ENCODE results near the gene C12orf75.
"Not testable (repeated sequence)": the region's sequence is repeated elsewhere in the genome, so short reads cannot be mapped to it uniquely, and the experiment has no call there.

Gene C12orf75

DNA sequence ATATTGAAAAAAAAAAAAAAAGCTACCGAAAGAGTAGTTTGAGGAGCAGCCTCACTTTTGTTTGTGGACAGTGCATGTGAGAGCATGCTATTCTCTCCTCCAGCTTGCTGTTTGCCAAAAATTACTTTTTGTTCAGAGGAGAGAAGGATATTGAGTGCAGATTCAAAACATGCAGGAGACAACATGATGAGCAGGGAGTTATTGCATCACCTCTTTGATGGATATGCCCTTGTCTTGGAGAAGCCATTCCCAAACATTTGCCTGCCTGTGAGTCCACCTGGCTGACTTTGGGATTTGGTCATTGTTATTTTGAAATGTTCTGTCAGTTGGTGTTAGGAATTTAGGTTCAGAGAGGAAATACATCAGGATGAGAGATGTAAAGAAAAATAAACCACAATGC is 2.4 kb downstream of the C12orf75 start:
- DNase-seq (ENCODE audit: extremely low spot score, insufficient read length, low read depth) (no peak), FAIRE-seq (no peak)

GRCh38 chr12:105334001-105334400 is 3.5 kb downstream of the C12orf75 start:
- FAIRE-seq: no peak

GRCh38 chr12:105334582-105334981 is 4.1 kb downstream of the C12orf75 start:
- FAIRE-seq: no peak

More at GRCh38 chr12:105334001-105334400, 3.5 kb downstream of the C12orf75 start:
- no peak for DNase-seq (ENCODE audit: extremely low spot score, insufficient read length, low read depth)

DNA sequence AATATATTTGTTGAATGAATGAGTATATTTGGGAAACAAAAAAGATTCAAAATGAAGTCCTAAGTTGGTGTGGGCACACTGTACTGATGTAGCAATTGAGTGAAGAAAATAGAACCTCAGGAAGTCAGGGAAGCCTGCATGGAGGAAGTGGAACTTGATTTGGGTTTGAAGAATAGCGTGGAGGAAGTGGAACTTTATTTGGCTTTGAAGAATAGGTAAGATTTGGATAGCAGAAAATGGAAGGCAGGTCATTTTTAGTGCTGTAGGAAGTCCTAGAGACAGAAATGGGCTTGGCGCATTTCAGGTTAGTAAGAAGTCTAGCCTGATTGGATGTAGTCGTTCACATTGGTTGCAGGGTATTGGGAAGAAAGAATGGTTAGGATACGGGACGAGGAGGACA is 5.4 kb downstream of the C12orf75 start:
- FAIRE-seq: no peak
- DNase-seq (ENCODE audit: extremely low spot score, insufficient read length, low read depth): no peak

More at GRCh38 chr12:105334582-105334981, 4.1 kb downstream of the C12orf75 start:
- DNase-seq (ENCODE audit: extremely low spot score, insufficient read length, low read depth): no peak

- DNase-seq (ENCODE audit: extremely low spot score, insufficient read length, low read depth) (no peak), FAIRE-seq (no peak)
Observed at GRCh38 chr12:105336411-105336810, 5.9 kb downstream of the C12orf75 start.

GRCh38 chr12:105337391-105337790 is 6.9 kb downstream of the C12orf75 start:
- DNase-seq (ENCODE audit: extremely low spot score, insufficient read length, low read depth): no peak
- FAIRE-seq: no peak

GRCh38 chr12:105338966-105339365 is 8.5 kb downstream of the C12orf75 start:
- FAIRE-seq (no peak), DNase-seq (ENCODE audit: extremely low spot score, insufficient read length, low read depth) (no peak)

DNA sequence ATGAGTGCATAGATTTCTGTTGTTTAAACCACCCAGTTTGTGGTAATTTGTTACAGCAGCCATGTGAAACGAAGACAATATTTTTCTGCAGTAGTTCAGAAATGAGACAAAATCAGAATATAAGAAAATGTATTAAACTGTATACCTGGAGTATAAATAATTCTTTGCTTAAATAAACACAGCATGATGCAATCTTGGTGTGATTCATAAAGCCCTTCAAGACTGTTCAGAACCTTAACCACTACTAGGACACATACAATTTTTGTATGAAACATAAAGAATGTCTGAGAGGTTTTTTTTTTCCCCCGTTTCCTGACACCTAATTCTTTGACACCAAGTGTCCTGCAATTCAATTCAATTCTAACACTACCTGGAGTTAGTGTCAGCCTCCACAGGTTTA is 10.5 kb downstream of the C12orf75 start:
- FAIRE-seq (no peak), DNase-seq (ENCODE audit: extremely low spot score, insufficient read length, low read depth) (no peak)

DNA sequence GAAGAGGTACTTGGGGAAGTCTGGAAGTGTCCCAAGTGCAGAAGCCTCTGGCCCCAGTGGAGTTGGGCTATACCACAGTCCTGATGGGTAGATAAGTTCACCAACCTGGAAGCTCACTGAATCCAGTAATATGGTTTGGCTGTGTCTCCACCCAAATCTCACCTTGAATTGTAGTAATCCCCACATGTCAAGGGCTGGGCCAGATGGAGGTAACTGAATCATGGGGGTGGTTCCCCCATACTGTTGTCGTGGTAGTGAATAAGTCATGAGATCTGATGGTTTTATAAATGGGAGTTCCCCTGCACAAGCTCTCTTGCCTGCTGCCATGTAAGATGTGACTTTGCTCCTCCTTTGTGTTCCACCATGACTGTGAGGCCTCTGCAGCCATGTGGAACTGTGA is 11.1 kb downstream of the C12orf75 start:
- FAIRE-seq; DNase-seq (ENCODE audit: extremely low spot score, insufficient read length, low read depth): not testable (repeated sequence)

DNA sequence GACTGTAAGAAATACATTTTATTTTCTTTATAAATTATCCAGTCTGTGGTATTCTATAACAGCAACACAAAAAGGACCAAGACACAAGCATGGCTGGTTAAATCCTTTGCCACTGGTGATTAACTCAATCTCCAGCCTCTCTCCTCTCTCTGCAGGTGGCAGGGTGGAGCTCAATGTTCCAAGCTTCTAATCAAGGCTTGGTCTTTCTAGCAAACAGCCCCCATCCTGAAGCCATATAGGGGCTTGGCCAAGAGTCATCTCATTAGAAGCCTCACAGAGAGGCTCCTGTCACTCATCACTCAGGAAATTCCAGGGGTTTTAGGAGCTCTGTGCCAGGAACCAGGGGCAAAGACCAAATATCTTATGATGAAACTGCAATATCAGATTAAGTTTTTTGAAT is 12.0 kb downstream of the C12orf75 start:
- FAIRE-seq (no peak), DNase-seq (ENCODE audit: extremely low spot score, insufficient read length, low read depth) (no peak)

GRCh38 chr12:105343836-105344235 is 13.3 kb downstream of the C12orf75 start:
- no peak for FAIRE-seq
- DNase-seq (ENCODE audit: extremely low spot score, insufficient read length, low read depth): no peak

GRCh38 chr12:105347499-105347898 is 17.0 kb downstream of the C12orf75 start:
- no peak for FAIRE-seq
- DNase-seq (ENCODE audit: extremely low spot score, insufficient read length, low read depth): no peak

DNA sequence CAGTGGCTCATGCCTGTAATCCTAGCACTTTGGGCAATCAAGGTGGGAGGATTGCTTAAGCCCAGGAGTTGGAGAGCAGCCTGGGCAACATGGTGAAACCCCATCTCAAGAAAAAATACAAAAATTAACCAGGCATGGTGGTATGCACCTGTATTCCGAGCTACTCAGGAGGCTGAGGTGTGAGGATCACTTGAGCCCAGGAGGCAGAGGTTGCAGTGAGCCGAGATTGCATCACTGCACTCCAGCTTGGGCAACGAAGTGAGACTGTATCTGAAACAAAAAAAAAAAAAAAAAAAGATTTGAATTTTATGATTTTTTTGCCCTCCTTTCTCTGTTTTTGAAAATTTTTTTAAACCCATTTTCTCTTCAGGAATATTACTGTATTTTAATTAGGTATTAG is 17.7 kb downstream of the C12orf75 start:
- DNase-seq (ENCODE audit: extremely low spot score, insufficient read length, low read depth): no peak
- FAIRE-seq: no peak

DNA sequence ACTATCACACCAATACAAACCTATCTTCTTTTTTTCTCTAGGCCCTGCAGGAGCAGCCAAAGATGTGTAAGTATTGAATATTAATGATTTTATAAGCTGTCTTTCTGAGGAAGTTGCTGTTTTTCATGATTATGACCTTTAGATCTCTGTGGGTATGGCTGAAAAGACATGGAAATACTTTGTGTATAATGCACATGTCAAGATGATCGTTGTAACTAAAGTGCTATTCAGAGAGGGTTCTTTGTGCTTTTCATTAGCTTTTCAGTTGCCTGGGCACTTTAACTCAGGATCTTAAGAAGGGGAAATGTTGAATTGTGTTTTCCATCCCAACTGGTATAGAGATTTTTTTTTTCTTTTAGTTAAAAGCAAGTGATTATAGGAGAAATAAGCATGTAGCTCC is 18.1 kb downstream of the C12orf75 start:
- FAIRE-seq (no peak), DNase-seq (ENCODE audit: extremely low spot score, insufficient read length, low read depth) (no peak)

- FAIRE-seq (no peak), DNase-seq (ENCODE audit: extremely low spot score, insufficient read length, low read depth) (no peak)
Observed at GRCh38 chr12:105349138-105349537, 18.6 kb downstream of the C12orf75 start.

- FAIRE-seq: no peak
- DNase-seq (ENCODE audit: extremely low spot score, insufficient read length, low read depth): no peak
Observed at GRCh38 chr12:105351523-105351922, 21.0 kb downstream of the C12orf75 start.

DNA sequence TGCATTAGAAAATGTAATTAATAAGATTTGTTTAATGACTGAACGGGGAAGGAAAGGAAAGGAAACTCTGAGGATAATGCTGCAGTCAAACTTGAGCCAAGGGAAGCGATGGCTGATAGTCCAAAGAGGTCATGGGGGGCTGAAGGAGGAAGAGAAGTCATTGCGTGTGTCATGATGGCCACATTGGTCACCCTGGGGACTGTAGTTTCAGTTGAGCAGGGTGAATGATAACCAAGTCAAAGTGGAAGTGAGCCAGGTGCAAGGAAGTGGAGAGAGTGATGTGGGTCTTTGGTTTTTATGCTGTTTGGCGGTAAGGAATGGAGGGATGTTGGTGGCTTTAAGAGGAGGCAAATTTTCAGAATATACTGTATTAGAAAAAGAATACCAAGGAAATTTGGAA is 21.6 kb downstream of the C12orf75 start:
- DNase-seq (ENCODE audit: extremely low spot score, insufficient read length, low read depth): peak; percentile 64
- FAIRE-seq: peak; percentile 97

DNA sequence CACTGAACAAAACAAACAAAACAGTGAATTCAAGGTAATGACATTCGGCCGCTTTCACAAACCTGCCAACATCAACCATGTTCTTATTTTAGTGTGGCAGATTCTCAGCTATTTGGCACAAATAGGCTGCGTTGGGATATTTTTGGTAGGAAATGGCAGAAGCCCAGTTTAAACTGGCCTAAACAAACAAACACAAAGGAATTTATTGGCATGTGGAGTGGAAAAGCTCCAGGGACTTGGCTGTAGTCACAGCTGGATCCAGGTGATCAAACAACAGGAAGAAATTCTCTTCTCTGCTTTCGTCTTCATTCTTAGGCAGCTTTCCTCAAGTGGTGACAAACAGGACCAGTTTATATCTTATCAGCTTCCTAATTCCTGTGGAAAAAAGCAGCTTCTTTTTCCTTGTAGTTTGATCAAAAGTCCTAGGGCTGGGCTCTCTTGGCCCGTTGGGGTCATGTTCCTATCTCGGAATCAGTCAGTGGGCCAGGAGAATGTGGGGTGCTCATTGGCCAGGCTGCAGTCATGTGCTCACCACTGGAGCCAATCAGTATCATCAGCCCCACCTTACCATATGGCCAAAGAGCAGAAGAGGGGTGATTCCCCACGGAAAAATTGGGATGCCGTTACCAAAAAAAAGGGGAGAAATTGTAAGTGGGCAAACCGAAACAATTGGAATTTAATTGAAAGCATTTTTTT is 22.6 kb downstream of the C12orf75 start:
- no peak for FAIRE-seq

DNA sequence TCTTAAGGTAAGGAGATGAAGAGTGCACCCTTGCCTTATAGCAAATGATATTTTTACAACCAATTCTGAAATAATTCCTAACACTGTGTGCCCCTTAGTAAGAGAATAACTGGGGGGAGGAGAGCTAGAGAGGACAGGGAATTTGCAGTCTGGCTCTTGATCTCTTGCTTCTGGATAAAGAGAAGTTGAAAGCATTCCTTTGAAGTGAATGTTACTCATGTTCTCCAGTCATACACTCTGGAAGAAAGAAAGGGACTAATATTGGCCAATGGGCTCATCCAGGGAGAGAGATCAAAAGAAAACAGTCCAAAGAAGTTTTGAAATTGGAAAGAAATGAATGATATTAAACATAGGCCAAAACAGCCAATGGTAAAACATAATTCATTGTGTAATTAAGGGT is 25.3 kb downstream of the C12orf75 start:
- FAIRE-seq (peak; percentile 18), DNase-seq (ENCODE audit: extremely low spot score, insufficient read length, low read depth) (no peak)

More for the DNA sequence above, 22.6 kb downstream of the C12orf75 start:
- DNase-seq (ENCODE audit: extremely low spot score, insufficient read length, low read depth): no peak

DNA sequence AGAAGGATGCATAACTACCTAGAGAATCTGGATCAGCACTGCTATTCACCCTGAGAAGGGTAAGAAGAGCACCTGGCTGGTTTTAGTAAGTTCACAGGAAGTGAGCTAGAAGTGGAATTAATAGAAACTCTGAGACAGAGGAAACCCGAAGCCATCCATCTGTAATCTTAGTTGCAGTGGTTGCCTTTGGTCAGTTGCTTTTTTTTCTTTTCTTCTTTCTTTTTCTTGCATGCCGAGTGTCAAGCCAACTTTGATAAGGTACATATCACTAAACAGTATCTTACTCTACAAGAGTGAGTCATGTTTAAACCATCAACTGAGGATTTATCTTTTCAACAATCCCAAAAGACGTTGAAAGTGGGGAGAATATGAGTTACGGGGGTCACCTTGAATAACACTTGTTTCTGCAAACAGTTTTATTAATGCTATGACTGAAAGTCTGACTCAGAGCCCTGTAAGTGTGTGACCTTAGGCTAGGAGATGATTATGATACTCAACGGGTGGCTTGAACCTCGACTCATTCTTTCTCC is 26.7 kb downstream of the C12orf75 start:
- FAIRE-seq (peak; percentile 92), DNase-seq (ENCODE audit: extremely low spot score, insufficient read length, low read depth) (peak; percentile 18)

GRCh38 chr12:105358789-105359188 is 28.3 kb downstream of the C12orf75 start:
- DNase-seq (ENCODE audit: extremely low spot score, insufficient read length, low read depth) (no peak), FAIRE-seq (peak; percentile 79)

GRCh38 chr12:105359856-105360255 is 29.4 kb downstream of the C12orf75 start:
- FAIRE-seq: no peak

More at GRCh38 chr12:105359856-105360255, 29.4 kb downstream of the C12orf75 start:
- no peak for DNase-seq (ENCODE audit: extremely low spot score, insufficient read length, low read depth)
